ENCODE results near the gene CCNDBP1.

DNA sequence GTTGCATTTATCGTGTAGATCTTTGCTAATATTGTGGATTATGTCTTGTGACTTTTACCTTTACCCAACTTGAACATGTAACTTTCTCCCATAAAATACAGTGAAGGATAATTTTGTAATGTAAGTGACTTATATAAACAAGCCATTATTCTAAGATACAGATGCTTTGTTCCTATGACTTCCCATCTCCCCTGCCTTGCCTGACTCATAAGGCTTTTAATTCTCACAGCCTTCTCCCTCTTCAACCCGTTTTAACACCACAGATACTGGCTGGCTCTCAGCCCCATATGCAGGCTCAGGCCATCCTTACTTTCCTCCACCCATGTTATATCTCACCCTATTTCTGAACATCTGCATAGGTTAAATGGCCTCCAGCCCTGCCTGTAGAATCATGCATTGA, 4.1 kb downstream of the CCNDBP1 start:
- TF ChIP-seq, protein P1, sequence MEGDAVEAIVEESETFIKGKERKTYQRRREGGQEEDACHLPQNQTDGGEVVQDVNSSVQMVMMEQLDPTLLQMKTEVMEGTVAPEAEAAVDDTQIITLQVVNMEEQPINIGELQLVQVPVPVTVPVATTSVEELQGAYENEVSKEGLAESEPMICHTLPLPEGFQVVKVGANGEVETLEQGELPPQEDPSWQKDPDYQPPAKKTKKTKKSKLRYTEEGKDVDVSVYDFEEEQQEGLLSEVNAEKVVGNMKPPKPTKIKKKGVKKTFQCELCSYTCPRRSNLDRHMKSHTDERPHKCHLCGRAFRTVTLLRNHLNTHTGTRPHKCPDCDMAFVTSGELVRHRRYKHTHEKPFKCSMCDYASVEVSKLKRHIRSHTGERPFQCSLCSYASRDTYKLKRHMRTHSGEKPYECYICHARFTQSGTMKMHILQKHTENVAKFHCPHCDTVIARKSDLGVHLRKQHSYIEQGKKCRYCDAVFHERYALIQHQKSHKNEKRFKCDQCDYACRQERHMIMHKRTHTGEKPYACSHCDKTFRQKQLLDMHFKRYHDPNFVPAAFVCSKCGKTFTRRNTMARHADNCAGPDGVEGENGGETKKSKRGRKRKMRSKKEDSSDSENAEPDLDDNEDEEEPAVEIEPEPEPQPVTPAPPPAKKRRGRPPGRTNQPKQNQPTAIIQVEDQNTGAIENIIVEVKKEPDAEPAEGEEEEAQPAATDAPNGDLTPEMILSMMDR (IDR thresholded peaks at IDR 0.05), result no peak
- no peak for TF ChIP-seq POLR2A (IDR thresholded peaks at IDR 0.05)
